ENCODE data around the gene DNAH2. TPM values are rescaled to one million over a fixed set of nuclear protein-coding genes. Genes with fewer than 3 reads are reported as not detected.

Gene DNAH2
- total RNA-seq, 4 donors from 2014 or later = under 0.01 to 0.22 (median 0.20) TPM; not detected in 1

GRCh38 chr17:7846063-7846735, 128.7 kb downstream of the DNAH2 start:
- H3K36me3 ChIP-seq = peaks cover 48 to 57% of the 10 kb centered on the region in 2 donors
- H3K27me3 ChIP-seq = no peaks in the 10 kb centered on the region
- peaks cover 14 to 18% of the 10 kb centered on the region in 2 donors for H3K4me1 ChIP-seq
- no peak for TF ChIP-seq CTCF (IDR thresholded peaks at IDR 0.05)
- no peak for TF ChIP-seq POLR2A (IDR thresholded peaks at IDR 0.05)
- no peaks in the 10 kb centered on the region for H3K9me3 ChIP-seq
- no peak overlapping the region for H3K27ac ChIP-seq
- WGBS, 2 donors = 91 to 95% methylated on average over 19 to 20 of the region's 22 CpGs
- H3K4me3 ChIP-seq (replicated peaks in 1 of 3) = no peak overlapping the region
- no peak for DNase-seq
- intact Hi-C loops (cut with DNase I) = loop anchor here (10.0 kb wide), 1 partner anchor 299 kb away; no protein-coding TSS in a partner anchor

- Histone ChIP-seq H3K4me1 (peaks cover 16 to 18% of the 10 kb centered on the region in 2 donors), H3K27ac (no peak overlapping the region), H3K9me3 (no peaks in the 10 kb centered on the region), H3K27me3 (no peaks in the 10 kb centered on the region), H3K36me3 (peaks cover 49 to 58% of the 10 kb centered on the region in 2 donors), H3K4me3 (replicated peaks in 1 of 3) (no peak overlapping the region)
- intact Hi-C loops (cut with DNase I) = loop anchor here (10.0 kb wide), 1 partner anchor 298 kb away; no protein-coding TSS in a partner anchor
- 89 to 92% methylated on average over 24 to 32 of the region's 34 CpGs for WGBS, 2 donors
- DNase-seq = no peak
- no peak for TF ChIP-seq CTCF (IDR thresholded peaks at IDR 0.05)
- TF ChIP-seq POLR2A (IDR thresholded peaks at IDR 0.05) = no peak
Measured at GRCh38 chr17:7846765-7847661, 129.5 kb downstream of the DNAH2 start.

GRCh38 chr17:7848131-7848579, 130.6 kb downstream of the DNAH2 start:
- Histone ChIP-seq H3K4me1 (peaks cover 11 to 20% of the 10 kb centered on the region in 2 donors), H3K9me3 (no peaks in the 10 kb centered on the region), H3K27me3 (no peaks in the 10 kb centered on the region), H3K27ac (no peak overlapping the region), H3K36me3 (peaks cover 60 to 63% of the 10 kb centered on the region in 2 donors), H3K4me3 (replicated peaks in 1 of 3) (no peak overlapping the region)
- TF ChIP-seq POLR2A (IDR thresholded peaks at IDR 0.05) (no peak), CTCF (IDR thresholded peaks at IDR 0.05) (no peak)
- WGBS, 2 donors = 88% methylated on average over 19 to 20 of the region's 20 CpGs
- DNase-seq = no peak
- intact Hi-C loops (cut with DNase I) = loop anchor here (10.0 kb wide), 1 partner anchor 297 kb away; no protein-coding TSS in a partner anchor

- no peak overlapping the region for H3K4me3 ChIP-seq (replicated peaks in 1 of 3)
- H3K36me3 ChIP-seq = peaks cover 61 to 66% of the 10 kb centered on the region in 2 donors
- H3K4me1 ChIP-seq = peaks cover 10 to 20% of the 10 kb centered on the region in 2 donors
- TF ChIP-seq CTCF (IDR thresholded peaks at IDR 0.05) = no peak
- TF ChIP-seq POLR2A (IDR thresholded peaks at IDR 0.05) = no peak
- no peaks in the 10 kb centered on the region for H3K27me3 ChIP-seq
- DNase-seq = no peak
- 90 to 93% methylated on average over 10 to 13 of the region's 21 CpGs for WGBS, 2 donors
- intact Hi-C loops (cut with DNase I) = loop anchor here (10.0 kb wide), 1 partner anchor 296 kb away; no protein-coding TSS in a partner anchor
- no peaks in the 10 kb centered on the region for H3K9me3 ChIP-seq
- H3K27ac ChIP-seq = no peak overlapping the region
Measured at GRCh38 chr17:7848739-7849129, 131.2 kb downstream of the DNAH2 start.
